CD4-positive, alpha-beta T cell treated with Interleukin-17A for 4 hours (primary cell): ENCODE data around the gene EEFSEC.

Experiments
- DNase-seq: peaks from one replicate; pipeline ENCODE4 v3.0.0-alpha.2; 2020; ENCODE audit warnings: mixed read lengths

Gene EEFSEC

DNA sequence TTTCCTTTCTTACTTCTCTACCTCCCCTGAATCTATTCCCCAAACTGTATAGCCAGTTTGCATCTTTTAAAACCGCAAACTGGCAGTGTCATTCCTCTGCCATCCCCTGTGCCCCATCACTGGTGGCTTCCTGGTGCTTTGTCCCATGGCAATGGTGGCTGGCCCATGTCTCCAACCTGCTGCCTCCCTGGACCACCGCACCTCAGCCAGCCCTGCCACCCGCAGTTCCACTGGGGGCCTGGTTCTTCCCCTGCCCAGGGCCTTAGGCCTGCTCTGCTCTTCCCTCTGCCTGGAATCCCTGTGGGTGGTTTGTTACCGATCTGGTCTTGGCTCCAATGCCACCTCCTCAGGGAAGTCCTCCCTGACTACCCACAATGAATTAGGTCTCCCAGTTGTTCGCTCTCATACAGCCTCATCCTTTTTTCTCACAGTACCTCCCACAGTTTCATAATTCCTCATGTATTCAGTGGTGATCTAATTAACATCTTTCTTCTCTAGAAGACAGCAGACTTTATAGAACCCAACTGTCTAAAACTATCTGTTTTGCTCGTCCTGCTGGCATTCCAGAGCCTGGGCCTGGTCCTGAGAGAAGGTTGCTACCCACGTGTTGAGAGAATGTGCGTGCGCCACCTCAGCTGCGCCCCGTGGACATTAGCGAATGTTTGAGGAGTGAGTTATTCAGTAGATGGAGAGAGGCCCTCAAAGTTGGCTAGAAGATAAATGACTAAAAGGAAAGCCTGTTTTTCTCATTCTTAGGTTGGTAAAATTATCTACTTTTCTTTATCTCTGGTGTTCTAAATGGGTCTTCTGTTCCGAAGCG, 183.3 kb downstream of the EEFSEC start:
- no peak for DNase-seq

DNA sequence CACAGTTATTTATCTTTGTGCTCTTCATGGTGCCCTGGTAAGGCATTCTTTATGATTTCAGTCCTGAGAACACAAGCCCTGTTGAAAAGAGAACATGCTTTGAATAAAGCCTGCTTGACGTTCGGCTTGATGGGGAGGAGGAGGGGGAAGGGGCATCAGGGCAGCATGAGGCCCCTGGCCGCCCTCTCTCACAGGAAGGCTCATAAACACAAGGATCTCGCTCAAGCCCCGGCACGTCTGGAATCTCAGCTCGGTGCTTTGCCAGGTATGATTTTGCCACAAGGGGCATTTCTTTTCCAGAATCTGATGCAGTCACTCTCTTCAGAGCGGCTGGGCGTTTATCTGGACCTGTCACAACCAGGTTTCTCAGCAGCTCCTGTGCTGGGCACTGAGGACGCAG, 184.0 kb downstream of the EEFSEC start:
- no peak for DNase-seq

DNA sequence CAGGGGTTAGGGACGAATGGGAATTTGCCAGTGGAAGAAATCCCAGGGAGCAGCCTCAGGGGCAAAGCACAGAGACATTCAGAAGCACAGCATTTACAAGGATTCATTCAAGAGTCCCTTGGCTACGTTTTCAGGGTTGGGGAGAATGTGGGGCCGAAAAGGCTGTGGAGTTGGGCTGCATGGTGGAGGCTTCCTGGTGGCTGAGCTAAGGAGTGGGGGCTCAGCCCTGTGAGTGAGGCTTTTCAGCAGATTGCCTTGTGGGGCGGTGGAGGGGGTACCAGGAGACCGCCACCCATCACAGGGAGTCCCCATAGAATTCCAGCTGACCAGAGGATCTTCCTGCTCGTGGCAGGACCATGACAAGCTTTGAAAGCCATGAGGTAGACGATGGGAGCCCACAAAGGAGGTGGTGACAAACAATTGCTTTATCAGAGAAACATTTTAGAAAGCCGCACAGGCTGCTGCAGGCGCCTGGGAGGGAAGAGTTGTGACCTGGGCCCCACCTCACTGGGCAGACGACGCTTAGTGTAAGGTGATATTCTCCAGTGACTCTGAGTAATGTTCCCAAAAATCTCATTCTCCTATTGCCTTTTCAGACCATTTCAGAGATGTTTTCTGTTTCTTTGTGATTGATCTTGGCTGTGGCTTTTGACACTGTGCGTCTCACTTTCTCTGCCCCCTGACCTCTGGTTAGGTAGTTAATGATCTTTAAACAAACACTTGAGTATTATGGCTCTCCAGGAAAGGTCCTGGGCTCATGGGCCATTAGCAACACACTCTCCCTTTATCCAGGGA, 185.5 kb downstream of the EEFSEC start:
- no peak for DNase-seq

DNA sequence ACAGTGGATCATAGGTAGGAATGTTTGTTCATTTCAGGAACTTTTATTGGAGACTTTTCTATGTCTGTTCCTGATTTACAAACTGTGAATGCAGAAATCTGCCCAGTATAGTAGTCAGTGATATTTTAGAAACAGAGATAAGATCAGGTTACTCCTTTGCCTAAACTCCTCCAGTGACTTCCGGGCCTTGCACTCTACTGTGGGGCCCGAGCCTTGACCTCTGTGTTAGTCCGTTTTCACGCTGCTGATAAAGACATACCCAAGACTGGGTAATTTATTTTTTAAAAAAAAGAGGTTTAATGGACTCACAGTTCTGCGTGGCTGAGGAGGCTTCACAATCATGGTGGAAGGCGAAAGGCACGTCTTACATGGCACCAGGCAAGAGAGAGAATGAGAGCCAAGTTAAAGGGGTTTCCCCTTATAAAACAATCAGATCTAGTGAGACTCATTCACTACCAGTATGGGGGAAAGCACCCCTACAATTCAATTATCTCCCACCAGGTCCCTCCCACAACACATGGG, 186.3 kb downstream of the EEFSEC start:
- DNase-seq, result no peak

DNA sequence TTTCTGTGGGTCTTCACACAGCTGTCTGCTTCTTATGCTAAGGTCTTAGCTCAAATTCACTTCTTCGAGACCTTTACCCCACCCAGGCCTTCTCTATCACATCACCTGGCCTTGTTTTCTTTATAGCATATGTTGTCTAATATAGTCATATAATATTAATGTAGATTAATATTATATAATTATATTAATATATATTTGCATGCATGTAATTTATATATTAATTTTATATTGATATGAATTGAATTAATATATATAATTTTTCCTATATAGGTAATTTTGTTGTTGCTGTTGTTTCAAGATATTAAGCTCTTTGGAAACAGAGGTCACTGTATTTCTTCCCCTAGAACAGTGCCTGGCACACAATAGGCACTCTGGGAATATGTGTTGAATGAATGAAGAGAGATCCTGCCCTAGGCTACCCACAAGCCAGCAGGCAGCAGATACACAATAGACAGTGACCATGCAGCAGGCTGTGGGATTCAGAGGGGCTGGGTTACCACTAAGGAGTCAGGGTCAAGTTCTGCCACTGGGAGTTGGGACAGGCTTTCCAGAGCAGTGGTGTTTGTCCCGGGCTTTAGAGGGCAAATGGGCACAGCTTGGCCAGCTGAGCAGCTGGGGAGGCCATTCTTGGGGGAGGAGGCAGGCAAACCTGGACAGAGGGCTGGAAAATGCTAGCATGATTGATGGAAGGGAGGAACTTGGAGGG, 187.1 kb downstream of the EEFSEC start:
- no peak for DNase-seq

DNA sequence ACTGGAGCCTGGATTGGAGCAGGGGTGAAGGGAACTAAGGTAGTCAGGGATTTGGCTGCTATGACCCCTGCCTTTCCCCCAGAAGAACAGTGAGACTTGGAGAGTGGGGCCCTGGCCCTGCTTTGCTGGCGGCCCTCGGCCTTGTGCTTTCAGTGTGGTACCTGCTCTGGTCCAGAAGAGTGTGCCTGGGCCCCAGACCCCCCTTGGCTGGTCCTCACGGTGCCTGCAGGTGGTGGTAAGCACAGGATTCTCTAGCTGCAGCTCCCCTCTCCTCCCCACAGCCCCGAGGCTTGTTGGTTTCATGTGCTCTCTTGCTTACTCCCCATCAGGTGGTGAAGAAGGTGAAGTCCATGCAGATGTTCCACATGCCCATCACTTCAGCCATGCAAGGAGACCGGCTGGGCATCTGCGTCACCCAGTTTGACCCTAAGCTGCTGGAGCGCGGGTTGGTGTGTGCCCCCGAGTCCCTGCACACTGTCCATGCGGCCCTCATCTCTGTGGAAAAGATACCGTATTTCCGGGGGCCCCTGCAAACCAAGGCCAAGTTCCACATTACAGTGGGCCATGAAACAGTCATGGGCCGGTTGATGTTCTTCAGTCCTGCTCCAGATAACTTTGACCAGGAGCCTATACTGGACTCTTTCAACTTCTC, 187.7 kb downstream of the EEFSEC start:
- no peak for DNase-seq

DNA sequence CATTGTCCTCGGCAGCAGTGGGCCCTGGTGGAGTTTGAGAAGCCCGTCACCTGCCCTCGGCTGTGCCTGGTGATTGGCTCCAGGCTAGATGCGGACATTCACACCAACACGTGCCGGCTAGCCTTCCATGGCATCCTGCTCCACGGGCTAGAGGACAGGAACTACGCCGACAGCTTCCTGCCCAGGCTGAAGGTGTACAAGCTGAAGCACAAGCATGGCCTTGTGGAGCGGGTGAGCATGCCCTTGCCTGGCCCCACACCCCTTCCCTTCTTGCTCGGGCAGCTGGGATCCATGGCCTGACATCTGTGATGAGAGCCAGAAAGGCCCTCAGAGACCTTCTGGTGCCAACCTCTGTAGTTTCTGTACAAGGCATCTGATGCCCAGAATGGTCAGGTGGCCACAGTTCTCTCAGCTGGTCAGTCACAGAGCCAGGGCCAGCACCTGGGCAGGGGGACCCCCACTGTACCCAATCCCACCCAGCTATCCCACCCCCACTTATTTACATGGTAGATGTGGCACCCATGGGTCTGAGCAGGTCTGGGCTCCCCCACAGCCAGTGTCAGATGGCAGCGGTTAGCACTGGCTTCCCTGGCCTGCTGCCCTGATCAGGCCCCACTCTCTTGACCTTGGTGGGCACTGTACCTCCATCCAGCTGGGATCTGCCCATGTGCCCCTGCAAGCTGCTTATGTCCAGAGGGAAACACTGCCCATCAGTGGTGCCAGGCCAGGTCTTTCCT, 188.5 kb downstream of the EEFSEC start:
- DNase-seq, result no peak

DNA sequence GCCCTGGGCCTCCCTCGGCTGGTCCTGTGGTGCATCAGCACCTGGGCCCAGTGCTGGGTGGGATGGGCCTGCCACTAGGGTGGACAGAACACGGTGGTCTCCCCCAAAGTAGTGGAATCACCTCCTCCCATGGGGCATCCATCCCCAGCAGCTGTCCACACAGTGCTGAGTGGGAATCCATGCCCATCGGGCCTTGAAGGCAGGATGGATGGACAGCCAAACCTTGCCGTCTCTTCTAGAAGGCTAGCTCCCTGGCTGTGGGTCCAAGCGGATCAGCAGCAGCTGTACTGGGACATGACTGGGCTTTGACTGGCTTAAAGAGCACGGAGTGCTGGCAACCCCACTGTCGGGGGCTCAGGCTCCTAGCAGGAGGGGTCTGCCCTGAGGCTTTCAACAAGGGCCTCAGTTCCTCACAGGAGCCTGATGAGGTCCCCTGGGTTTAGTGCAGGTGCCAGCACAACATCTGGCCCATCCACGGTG, 189.5 kb downstream of the EEFSEC start:
- no peak for DNase-seq

DNA sequence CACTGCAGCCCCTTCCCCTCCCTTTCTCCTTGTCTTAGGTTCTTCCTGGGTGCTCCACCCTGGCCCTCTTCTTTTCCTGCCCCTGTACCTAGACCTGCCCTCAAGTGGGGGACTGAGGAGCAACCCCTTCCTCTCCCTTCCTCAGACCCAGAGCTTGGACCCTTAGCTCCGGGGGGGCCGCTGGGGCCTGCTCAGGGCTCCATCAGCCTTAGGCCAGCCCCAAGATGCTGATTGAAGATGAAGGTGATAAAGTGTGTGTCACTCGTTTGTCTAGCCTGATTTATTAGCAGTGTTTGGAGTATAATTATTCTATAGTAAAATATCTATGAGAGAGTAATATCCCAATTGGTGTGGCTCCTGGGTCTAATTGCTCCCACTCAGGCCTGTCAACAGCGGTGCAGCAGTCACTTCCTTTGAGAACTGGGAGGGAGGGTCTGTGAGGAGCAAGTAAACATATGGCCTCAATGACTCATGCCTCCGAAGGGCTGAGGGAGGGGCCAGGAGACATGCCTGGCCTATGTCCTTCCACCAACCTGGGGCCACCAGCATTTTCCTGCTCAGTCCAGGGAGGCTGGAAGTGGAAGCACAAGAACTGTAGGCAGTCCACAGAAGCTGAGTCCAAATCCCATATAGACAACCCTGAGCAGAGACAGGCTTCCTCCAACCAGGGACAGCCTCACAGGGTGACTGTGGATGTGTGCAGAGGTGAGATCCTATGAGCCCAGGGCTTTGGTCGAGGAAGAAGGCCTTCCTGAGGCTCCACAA, 190.2 kb downstream of the EEFSEC start:
- DNase-seq, result no peak

DNA sequence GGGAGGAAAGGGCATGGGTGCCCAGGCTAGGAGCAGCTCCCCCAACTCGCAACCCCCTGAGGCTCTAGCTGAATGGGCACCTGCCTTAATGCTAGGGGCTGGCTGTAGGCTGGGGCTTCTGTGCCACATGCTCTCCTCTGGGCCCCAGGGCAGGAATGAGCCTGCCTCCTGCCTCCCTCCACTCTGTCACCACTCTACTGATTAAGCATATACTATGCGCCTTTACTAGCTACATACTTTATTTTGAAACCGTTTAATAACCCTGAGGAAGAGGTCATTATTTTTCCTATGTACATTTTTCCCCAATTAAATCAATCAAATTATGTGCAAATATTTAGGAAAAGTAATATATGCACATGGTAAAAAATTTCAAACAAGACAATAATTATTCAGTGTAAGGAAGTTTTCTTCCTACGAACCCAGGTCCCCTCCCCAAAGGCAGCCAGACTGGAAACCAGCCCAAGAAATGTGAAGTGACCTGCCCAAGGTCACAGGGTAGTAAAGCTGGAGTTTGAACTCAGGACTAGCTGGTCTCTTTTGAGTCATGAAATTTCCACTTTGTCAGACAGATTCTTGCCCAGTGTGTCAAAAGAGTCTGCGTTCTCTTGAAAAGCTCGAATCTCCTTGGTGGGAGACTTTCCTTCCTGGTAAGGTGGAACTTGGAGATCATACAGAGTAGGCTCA, 190.9 kb downstream of the EEFSEC start:
- no peak for DNase-seq

DNA sequence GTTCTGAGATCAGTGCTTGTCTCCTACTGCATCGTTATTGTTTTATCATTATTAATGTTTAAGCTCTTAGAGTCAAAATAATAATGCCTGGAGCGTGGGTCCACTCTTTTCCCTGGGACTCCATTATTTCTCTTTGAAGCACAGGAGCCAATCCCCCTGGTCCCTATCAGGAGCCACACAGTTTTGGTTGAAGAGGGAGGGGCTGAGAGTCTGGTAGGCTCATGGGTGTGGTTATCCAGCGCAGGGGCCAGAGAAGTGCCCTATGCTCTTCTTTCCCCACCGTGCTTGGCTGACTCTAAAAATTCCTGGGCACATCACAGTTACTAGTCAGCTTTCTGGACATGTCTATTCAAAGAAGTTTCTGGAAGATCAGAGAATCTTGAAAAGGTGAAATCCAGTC, 191.9 kb downstream of the EEFSEC start:
- no peak for DNase-seq

DNA sequence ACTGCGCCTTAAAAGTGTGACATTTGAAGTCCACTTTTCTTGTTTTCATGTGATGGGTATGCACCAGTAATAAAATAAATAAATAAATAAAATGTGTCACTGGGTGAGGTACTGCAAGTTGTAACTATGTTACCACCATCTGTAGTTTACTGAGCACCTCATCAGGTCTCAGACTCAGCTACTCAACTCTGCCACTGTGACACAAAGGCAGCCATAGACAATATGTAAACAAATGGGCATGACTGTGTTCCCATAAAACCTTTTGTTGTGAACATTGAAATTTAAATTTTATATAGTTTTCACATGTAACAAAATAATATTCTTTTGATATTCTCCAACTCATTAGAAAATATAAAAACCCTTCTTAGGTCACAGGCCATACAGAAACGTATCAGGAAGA, 193.3 kb downstream of the EEFSEC start:
- no peak for DNase-seq

DNA sequence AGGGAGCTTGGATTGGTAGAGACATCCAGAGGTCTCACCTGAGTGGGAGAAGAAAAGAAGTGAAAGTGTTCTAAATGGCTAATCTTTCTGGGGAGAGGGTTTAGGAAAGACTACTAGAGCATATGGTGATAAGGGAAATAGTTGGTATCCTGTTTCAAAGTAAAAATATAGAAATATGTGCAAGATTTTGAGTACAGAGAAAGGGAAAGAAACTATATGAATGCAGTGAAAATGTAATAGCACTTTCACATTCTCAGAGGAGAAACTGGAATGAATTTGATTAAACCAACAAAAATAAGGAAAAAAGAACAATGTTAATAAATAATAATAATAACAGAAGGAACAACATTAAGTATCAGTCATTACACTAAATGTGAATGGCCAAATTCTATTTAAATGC, 194.0 kb downstream of the EEFSEC start:
- DNase-seq, result no peak

DNA sequence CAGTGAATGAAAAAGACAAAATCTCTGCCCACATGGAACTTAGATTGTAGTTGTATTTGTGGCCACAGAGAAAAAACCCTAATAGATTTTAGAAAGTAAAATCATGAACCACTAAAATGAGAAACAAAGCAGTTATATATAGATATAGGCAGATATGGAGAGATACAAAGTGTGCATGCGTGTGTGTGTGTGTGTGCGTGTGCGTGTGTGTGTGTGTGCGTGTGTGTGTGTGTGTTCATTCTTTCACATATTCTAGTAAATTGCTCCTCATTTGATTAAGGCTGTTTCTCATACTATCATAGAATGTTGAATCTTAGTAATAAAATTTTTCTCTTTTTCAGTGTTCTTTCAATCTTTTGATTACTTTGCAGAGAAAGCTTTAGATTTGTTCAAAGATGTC, 194.8 kb downstream of the EEFSEC start:
- no peak for DNase-seq

DNA sequence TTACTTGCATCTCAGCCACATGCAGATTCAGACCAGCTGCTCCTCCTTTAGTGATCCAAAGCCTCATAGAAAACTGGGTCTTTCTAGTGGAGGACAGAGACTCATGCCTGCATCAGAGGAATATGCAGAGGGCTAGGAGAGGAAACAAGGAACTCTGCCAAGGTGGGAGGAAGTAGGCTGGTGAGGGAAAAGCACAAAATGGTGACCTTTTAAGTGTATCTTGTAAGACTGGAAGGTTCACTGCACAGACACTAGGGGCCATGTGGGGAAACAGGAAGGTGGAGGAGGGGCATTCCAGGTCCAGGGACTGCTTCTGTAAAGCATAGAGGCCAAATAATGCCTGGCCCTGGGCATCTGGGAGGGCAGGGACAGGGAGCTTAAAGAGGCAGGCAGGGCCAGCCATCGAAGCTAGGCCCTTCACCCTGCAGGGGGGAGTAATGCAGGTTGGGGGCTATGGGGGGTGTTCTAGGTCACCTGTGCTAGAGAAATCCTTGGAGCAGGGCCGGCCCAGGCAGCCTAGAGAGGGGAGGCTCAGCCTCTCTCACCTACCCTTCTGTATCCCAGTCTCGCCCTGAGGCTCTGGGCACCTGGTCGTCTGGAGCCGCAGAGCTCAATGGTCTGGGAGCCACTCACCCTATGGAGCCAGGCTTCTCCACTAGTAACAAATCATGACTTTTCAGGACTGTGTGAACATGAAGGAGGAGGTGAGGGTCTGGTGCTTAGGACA, 195.7 kb downstream of the EEFSEC start:
- no peak for DNase-seq

DNA sequence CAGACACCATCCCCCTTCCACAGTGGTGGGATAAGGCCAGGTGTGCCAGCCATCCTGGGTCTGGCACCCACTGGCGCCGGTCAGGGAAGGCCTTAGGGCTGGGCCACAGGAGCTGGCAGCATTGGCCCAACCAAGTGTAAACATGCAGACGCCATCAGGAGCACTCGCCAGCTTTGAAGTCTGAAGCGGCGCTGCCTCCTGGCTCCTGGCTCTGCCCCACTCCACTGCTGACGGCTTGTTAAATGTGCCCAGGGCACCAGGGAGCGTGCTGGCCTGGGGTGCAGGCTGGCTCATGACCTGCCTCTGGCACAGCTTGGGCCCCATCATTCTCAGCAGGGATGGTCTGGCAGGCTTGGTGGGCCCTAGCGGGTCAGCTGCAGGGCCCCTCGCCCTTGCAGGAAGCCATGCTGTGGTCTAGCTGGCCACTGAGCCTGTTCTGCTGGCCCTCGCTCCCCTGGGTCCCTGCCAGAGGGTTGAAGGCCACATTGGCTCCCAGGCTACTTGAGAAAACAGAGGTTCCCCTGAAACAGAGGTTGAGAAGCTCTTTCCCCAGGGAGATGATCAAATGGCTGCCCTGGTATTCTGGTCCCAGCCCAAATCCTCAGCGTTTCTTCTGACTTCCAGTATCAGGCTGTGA, 196.8 kb downstream of the EEFSEC start:
- no peak for DNase-seq

DNA sequence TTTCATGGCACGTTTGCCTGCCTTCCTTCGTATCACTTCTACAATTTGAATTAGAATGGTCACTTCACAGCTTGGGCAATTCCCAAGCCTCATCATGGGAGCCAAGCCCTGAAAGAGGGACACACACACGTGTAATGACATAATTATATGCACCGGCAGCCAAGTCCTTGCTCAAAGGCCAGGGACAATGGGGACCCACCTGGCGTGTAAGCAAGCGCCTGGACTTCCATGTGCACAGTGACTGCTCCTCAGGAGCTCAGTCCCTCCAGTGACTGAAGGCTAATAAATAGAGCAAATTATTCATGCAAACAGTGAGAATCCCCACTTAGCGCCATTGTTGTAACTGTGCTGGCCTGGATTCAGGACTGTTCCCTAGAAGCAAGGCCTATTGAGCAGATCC, 198.3 kb downstream of the EEFSEC start:
- DNase-seq, result no peak

DNA sequence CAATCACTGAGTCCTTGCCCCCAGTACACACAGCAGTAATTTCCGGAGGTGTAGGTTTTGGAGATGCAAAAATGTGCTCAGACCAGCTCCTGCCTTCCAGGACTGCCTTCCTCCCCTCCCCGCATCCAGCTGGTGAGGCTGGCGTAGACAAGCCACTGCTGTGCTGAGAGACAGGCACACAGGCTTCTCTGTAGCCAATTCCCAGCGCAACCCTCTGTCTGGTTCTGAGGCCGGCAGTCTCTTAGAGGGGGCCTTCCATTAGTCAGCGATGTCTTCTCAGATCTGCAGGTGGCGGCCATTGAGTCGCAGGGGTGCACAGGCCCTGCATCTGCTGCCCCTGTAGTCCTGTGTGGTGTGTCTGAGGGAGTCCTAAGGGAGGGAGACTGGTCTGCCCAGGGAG, 199.0 kb downstream of the EEFSEC start:
- DNase-seq, result no peak

DNA sequence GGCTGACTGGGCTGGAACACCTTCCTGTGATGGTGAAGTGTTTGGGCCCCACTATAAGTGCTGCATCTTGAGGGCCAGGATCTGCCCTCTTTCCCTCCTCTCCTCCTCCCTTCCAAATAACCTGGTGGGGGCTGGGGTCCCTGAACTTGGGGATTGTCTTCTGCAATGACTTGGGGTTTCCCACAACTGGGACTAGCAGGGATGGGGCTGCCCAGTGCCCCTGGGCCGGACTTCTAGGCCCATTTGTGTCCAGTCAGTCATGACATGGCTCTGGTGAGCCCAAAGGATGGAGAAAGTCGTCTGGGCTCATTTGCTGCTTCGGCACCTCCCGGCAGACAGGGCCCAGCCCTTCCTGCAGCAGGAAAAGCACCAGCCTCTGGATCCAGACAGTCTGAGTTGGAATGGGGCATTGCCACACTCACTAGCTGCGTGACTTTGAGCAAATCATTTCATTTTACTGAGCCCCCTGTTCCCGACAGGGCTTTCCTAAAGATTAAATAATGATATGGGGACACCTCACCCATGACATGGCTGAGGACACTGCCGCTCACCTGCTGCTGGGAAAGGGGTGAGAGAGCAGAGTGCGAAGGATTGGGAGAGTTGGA, 200.2 kb downstream of the EEFSEC start:
- no peak for DNase-seq
